GM23338 (cell line): ENCODE measurements around the gene H1-8. TPM values are rescaled to one million over a fixed set of nuclear protein-coding genes. Genes with fewer than 3 reads are reported as not detected.

Experiments used
- ATAC-seq: fragments of 200-7000 bp; cut with Tn5 transposase; 3 replicates; pipeline ENCODE4 v1.9.1; 2020
- DNase-seq: peaks from one replicate; pipeline ENCODE4 v3.0.0-alpha.2; 2015; ENCODE audit warnings: low spot score
- H2AFZ ChIP-seq: fragments of 200-600 bp; sonication (generic); 2 replicates; pipeline ENCODE4 v1.8.0; 2016; ENCODE audit warnings: antibody characterized with exemption, mild to moderate bottlenecking, moderate library complexity
- H3F3A ChIP-seq: fragments of 200-600 bp; sonication (generic); replicated peaks from 2 replicates; pipeline ENCODE4 v1.8.0; 2017; ENCODE audit warnings: antibody characterized with exemption, mixed run types, low read depth
- H3K27ac ChIP-seq: fragments of 200-600 bp; sonication (generic); 2 replicates; pipeline ENCODE4 v1.6.1; 2016; ENCODE audit warnings: low read depth
- H3K27me3 ChIP-seq: fragments of 200-600 bp; sonication (generic); 2 replicates; pipeline ENCODE4 v1.8.0; 2016; ENCODE audit warnings: mild to moderate bottlenecking, mixed run types, moderate library complexity; ENCODE audit not compliant: insufficient read depth
- H3K36me3 ChIP-seq: fragments of 200-600 bp; sonication (generic); 2 replicates; pipeline ENCODE4 v1.8.0; 2016; ENCODE audit warnings: mild to moderate bottlenecking; ENCODE audit not compliant: insufficient read depth
- H3K4me1 ChIP-seq: fragments of 200-600 bp; sonication (generic); 2 replicates; pipeline ENCODE4 v1.8.0; 2016; ENCODE audit warnings: mild to moderate bottlenecking, moderate library complexity; ENCODE audit not compliant: insufficient read depth
- H3K4me2 ChIP-seq: fragments of 200-600 bp; sonication (generic); 2 replicates; pipeline ENCODE4 v1.7.1; 2017; ENCODE audit warnings: mixed run types
- H3K4me3 ChIP-seq: fragments of 200-600 bp; sonication (generic); 2 replicates; pipeline ENCODE4 v1.6.1; 2016; ENCODE audit warnings: mixed run types
- H3K79me2 ChIP-seq: fragments of 200-600 bp; sonication (generic); replicated peaks from 2 replicates; pipeline ENCODE4 v1.8.0; 2017; ENCODE audit warnings: mild to moderate bottlenecking; ENCODE audit not compliant: insufficient read depth
- H3K9me2 ChIP-seq: fragments of 200-600 bp; sonication (generic); 2 replicates; pipeline ENCODE4 v1.8.0; 2017; ENCODE audit not compliant: insufficient read depth
- H4K20me1 ChIP-seq: fragments of 200-600 bp; sonication (generic); replicated peaks from 2 replicates; pipeline ENCODE4 v1.8.0; 2017; ENCODE audit warnings: mild to moderate bottlenecking; ENCODE audit not compliant: insufficient read depth
- H3K27ac Mint-ChIP-seq: 2 replicates; pipeline ENCODE4 v1.8.0; 2020; ENCODE audit warnings: inconsistent platforms, mild to moderate bottlenecking, moderate library complexity, mixed read lengths
- H3K27me3 Mint-ChIP-seq: 3 replicates; pipeline ENCODE4 v1.8.0; 2022; ENCODE audit warnings: low read depth, mild to moderate bottlenecking, moderate library complexity, mixed read lengths, inconsistent platforms; ENCODE audit not compliant: insufficient read depth, poor library complexity
- H3K36me3 Mint-ChIP-seq: 3 replicates; pipeline ENCODE4 v1.8.0; 2021; ENCODE audit warnings: low read depth, mild to moderate bottlenecking, inconsistent platforms, moderate library complexity, mixed read lengths
- H3K4me1 Mint-ChIP-seq: 3 replicates; pipeline ENCODE4 v1.8.0; 2020; ENCODE audit warnings: mild to moderate bottlenecking, inconsistent platforms, mixed read lengths
- H3K4me3 Mint-ChIP-seq: 3 replicates; pipeline ENCODE4 v1.8.0; 2021; ENCODE audit warnings: moderate library complexity, mild to moderate bottlenecking, inconsistent platforms, mixed read lengths
- H3K9me3 Mint-ChIP-seq: 3 replicates; pipeline ENCODE4 v1.8.0; 2020; ENCODE audit warnings: moderate library complexity, mild to moderate bottlenecking, inconsistent platforms, mixed read lengths
- CREB1 ChIP-seq: fragments of 250-450 bp; sonication (Bioruptor Pico); IDR thresholded peaks from 2 replicates; pipeline ENCODE4 v1.5.0; 2020; ENCODE audit warnings: low read depth, mild to moderate bottlenecking, moderate library complexity
- CTCF ChIP-seq, 2 experiments: fragments of 200-600 bp in 1 of 2; sonication (generic) in 1 of 2; conservative IDR thresholded peaks; 2 replicates each; pipeline versions ENCODE4 v1.5.1 to v1.6.1; 2016 to 2017; ENCODE audit warnings: antibody characterized with exemption in 2 of 2, low read depth in 2 of 2, mild to moderate bottlenecking in 2 of 2, moderate library complexity in 1 of 2
- EZH2 ChIP-seq: fragments of 200-600 bp; sonication (generic); IDR thresholded peaks from one replicate; pipeline ENCODE4 v1.8.0; 2017; ENCODE audit warnings: antibody characterized with exemption, mild to moderate bottlenecking, low read depth; ENCODE audit not compliant: unreplicated experiment
- JUNB ChIP-seq: IDR thresholded peaks from one replicate; pipeline ENCODE4 v1.6.1; 2016; ENCODE audit warnings: antibody characterized with exemption; ENCODE audit not compliant: unreplicated experiment
- NANOG ChIP-seq: IDR thresholded peaks from 2 replicates; pipeline ENCODE4 v1.6.1; 2016; ENCODE audit warnings: antibody characterized with exemption, borderline replicate concordance
- REST ChIP-seq: IDR thresholded peaks from one replicate; pipeline ENCODE4 v1.6.1; 2018; ENCODE audit warnings: antibody characterized with exemption; ENCODE audit not compliant: unreplicated experiment
- STAT1 ChIP-seq: IDR thresholded peaks from one replicate; pipeline ENCODE4 v1.6.1; 2016; ENCODE audit warnings: antibody characterized with exemption; ENCODE audit not compliant: unreplicated experiment
- polyA plus RNA-seq: library from polyadenylated mRNA; unstranded; fragments of >200 nt; fragmentation: Nextera tagmentation; extraction: Ambion mirVana; gene quantifications from 2 replicates; pipeline ENCODE4 v1.2.1, GENCODE V29; 2016
- total RNA-seq: library from RNA; depleted of rRNA; stranded (reverse); fragments of >200 nt; shearing (Covaris generic); gene quantifications from 2 replicates; pipeline ENCODE4 v1.2.3, GENCODE V29; 2014
- TF ChIP-seq, protein P1 (sequence below): IDR thresholded peaks from 2 replicates; pipeline ENCODE4 v1.6.1; 2016; ENCODE audit warnings: antibody characterized with exemption

The H1-8 gene
- total and polyA plus RNA-seq, 2 experiments from 2014 or later, result not detected

GRCh38 chr3:129529436-129530210, 13.4 kb upstream of the H1-8 start:
- Histone ChIP-seq H3K27ac (no peak overlapping the region), H3K4me2 (peak overlapping the region; percentile 55; the same call in 1 of the 2 replicates), H3K9me2 (0 out of 2 replicates have a peak, but pooled peaks cover 6% of the 10 kb centered on the region), H3K4me3 (no peak overlapping the region), H3K4me1 (peaks cover 11% of the 10 kb centered on the region; the same call in 1 of the 2 replicates), H3K36me3 (no peaks in the 10 kb centered on the region), H4K20me1 (no peaks in the 10 kb centered on the region), H3K27me3 (no peaks in the 10 kb centered on the region), H3K79me2 (no peaks in the 10 kb centered on the region), H3F3A (no peaks in the 10 kb centered on the region), H2AFZ (peak overlapping the region; percentile 95)
- Mint-ChIP-seq H3K4me3 (no peak overlapping the region), H3K27me3 (peaks cover 25% of the 10 kb centered on the region), H3K27ac (no peak overlapping the region), H3K9me3 (no peaks in the 10 kb centered on the region), H3K36me3 (no peaks in the 10 kb centered on the region; the same call in 2 of the 3 replicates), H3K4me1 (peaks cover 32% of the 10 kb centered on the region)
- DNase-seq, result no peak
- TF ChIP-seq CTCF (conservative IDR thresholded peaks at IDR 0.05; ENCODE audit: low read depth in 2 of 2) (no peak), REST (no peak), CREB1 (CRISPR knock-in tag) (no peak)
- no peak for ATAC-seq

DNA sequence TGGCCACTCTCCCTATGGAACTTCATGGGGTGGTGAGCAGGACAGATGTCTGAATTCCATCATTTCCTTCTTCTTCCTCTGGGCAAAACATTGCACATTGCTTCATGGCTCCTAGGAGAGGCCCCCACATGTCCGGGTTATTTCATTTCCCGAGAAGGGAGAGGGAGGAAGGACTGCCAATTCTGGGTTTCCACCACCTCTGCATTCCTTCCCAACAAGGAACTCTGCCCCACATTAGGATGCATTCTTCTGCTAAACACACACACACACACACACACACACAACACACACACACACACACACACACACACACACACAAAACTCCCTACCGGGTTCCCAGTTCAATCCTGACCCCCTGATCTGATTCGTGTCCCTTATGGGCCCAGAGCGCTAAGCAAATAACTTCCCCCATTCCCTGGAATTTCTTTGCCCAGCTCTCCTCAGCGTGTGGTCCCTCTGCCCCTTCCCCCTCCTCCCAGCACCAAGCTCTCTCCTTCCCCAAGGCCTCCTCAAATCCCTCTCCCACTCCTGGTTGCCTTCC, 12.7 kb upstream of the H1-8 start:
- peak; percentile 73 for ATAC-seq
- peaks cover 11% of the 10 kb centered on the region; the same call in 1 of the 2 replicates for H3K4me1 ChIP-seq
- Mint-ChIP-seq H3K27me3 (peaks cover 27% of the 10 kb centered on the region), H3K9me3 (no peaks in the 10 kb centered on the region), H3K27ac (peak overlapping the region; percentile 71), H3K36me3 (no peaks in the 10 kb centered on the region; the same call in 2 of the 3 replicates), H3K4me1 (peaks cover 34% of the 10 kb centered on the region), H3K4me3 (no peak overlapping the region)
- H3K4me2 ChIP-seq, result peak overlapping the region; percentile 55; the same call in 1 of the 2 replicates
- H3K4me3 ChIP-seq, result no peak overlapping the region
- peak; percentile 75 for DNase-seq
- no peaks in the 10 kb centered on the region for H3F3A ChIP-seq
- H3K9me2 ChIP-seq, result 0 out of 2 replicates have a peak, but pooled peaks cover 6% of the 10 kb centered on the region
- H3K36me3 ChIP-seq, result no peaks in the 10 kb centered on the region
- H4K20me1 ChIP-seq, result no peaks in the 10 kb centered on the region
- no peaks in the 10 kb centered on the region for H3K27me3 ChIP-seq
- no peaks in the 10 kb centered on the region for H3K79me2 ChIP-seq
- no peak overlapping the region for H3K27ac ChIP-seq
- peak overlapping the region; percentile 95 for H2AFZ ChIP-seq
- TF ChIP-seq EZH2, result no peak
- no peak for TF ChIP-seq CTCF (conservative IDR thresholded peaks at IDR 0.05; ENCODE audit: low read depth in 2 of 2)
- TF ChIP-seq JUNB, result no peak
- no peak for TF ChIP-seq STAT1
- TF ChIP-seq NANOG, result no peak
- TF ChIP-seq, protein P1, sequence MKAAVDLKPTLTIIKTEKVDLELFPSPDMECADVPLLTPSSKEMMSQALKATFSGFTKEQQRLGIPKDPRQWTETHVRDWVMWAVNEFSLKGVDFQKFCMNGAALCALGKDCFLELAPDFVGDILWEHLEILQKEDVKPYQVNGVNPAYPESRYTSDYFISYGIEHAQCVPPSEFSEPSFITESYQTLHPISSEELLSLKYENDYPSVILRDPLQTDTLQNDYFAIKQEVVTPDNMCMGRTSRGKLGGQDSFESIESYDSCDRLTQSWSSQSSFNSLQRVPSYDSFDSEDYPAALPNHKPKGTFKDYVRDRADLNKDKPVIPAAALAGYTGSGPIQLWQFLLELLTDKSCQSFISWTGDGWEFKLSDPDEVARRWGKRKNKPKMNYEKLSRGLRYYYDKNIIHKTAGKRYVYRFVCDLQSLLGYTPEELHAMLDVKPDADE, result no peak
